Omental fat pad (tissue), 4 donors: ENCODE data around the gene CD86. TPM values are rescaled to one million over a fixed set of nuclear protein-coding genes. Genes with fewer than 3 reads are reported as not detected.

Source experiments
- ATAC-seq: fragments of 150-250 bp; one replicate; pipeline ENCODE4 v1.9.1; 2016; ENCODE audit warnings: mild to moderate bottlenecking, moderate library complexity; ENCODE audit not compliant: low FRiP score
- DNase-seq: peaks from one replicate; pipeline ENCODE4 v3.0.0-alpha.2; 2019; ENCODE audit warnings: low spot score
- total RNA-seq, 4 donors: library from RNA; depleted of rRNA; stranded (reverse); fragments of >200 nt; gene quantifications; one replicate each; pipeline ENCODE4 v1.1.0, GENCODE V29; 2016
- TF ChIP-seq, protein P1 (sequence below), 3 donors: fragments of 450-650 bp; IDR thresholded peaks; one replicate each; pipeline ENCODE4 v1.5.1; 2016 to 2017; ENCODE audit warnings: antibody characterized with exemption in 3 of 3, mild to moderate bottlenecking in 3 of 3, moderate library complexity in 2 of 3

Gene CD86
- total RNA-seq, 4 donors from 2014 or later = 10.7 to 21.6 (median 15.2) TPM

DNA sequence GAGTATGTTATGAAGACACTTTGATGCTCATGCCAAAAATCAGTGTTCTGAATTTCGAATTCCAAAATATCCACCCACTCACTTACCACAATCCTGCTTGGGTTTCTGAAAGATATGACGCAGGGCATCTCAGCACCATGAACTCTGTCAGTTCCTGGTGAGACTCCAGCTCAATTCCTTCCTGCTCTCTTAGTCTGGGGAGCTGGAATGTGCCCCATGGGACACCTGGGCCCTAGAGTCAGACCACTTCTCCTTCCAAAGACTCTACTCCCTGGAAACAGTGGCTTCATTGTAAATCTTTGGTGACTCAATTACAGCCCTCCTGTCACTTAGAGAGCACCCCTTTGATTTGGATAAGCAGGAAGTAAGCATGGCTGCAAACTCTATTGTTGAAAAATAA lies 50.5 kb downstream of the CD86 start:
- peak; percentile 32 for ATAC-seq
- TF ChIP-seq, protein P1, sequence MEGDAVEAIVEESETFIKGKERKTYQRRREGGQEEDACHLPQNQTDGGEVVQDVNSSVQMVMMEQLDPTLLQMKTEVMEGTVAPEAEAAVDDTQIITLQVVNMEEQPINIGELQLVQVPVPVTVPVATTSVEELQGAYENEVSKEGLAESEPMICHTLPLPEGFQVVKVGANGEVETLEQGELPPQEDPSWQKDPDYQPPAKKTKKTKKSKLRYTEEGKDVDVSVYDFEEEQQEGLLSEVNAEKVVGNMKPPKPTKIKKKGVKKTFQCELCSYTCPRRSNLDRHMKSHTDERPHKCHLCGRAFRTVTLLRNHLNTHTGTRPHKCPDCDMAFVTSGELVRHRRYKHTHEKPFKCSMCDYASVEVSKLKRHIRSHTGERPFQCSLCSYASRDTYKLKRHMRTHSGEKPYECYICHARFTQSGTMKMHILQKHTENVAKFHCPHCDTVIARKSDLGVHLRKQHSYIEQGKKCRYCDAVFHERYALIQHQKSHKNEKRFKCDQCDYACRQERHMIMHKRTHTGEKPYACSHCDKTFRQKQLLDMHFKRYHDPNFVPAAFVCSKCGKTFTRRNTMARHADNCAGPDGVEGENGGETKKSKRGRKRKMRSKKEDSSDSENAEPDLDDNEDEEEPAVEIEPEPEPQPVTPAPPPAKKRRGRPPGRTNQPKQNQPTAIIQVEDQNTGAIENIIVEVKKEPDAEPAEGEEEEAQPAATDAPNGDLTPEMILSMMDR (IDR thresholded peaks at IDR 0.05) = no peak
- DNase-seq = no peak

DNA sequence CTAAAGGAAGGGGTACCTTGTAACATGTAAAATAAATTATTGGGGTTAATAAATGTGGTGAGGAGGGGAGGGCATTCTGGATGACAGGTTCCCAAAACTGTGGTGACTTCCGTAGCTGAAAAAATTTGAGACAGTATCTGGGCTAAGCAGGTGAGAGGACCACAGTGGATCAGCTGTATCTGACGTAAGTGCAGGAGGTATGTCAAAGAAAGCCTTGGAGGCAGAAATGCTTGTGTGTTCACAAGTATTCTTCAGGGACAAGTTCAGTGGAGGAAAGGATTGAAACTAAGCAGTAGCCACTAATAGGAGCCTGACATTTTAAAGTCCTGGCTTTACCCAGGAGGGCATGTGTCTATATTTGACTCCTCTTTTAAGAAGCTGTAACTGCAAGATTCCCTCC lies 52.0 kb downstream of the CD86 start:
- TF ChIP-seq, protein P1 (IDR thresholded peaks at IDR 0.05) = no peak
- no peak for ATAC-seq

DNA sequence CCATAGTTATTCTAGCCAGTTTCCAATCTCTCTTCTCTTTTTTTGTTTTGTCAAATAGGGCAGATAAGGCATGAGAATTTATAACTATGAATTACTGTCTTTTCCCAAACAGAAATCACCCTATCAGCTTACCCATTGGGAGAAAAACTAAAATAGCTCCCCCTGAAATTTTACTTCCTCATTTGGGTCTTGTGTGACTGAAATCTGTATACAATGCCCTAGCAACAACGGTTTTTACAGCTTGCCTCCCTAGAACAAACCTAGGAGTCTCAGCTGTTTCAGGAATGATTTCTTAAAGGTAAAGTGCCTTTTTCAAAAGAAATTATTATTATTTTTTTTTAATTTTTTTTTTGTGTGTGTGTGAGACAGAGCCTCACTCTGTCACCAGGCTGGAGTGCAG lies 56.8 kb downstream of the CD86 start:
- ATAC-seq = no peak
- TF ChIP-seq, protein P1 (IDR thresholded peaks at IDR 0.05) = no peak
- DNase-seq = no peak

More for the DNA sequence above, 52.0 kb downstream of the CD86 start:
- no peak for DNase-seq

DNA sequence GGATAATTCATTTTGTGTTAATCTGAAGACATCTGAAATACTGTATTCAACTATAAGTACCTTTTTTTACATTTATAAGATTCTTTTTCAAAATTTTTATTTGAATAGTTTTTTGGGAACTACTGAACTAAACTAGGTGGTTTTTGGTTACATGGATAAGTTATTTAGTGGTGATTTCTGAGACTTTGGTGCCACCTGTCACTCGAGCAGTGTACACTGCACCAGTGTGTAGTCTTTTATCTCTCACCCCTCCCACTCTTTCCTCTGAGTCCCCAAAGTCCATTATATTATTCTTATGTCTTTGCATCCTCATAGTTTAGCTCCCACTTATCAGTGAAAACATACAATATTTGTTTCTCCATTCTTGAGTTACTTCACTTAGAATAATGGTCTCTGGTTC lies 57.6 kb downstream of the CD86 start:
- ATAC-seq (no peak), DNase-seq (no peak)
- TF ChIP-seq, protein P1 (IDR thresholded peaks at IDR 0.05) = no peak

DNA sequence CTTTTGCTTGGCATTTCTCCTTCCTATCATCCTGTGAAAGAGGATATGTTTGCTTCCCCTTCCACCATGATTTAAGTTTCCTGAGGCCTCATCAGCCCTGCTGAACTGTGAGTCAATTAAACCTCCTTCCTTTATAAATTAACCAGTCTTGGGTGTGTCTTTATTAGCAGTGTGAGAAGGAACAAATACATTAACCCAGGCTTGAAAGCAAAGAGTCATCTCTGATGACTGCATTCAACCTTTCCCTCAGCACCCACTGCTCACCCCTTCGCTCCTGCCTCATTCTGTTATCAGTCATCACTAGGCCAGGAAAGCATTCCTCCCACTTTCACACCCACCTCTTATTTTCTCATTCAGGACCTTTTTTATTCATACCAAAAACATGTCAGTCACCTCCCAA lies 68.7 kb downstream of the CD86 start:
- DNase-seq = no peak
- no peak for ATAC-seq
- TF ChIP-seq, protein P1 (IDR thresholded peaks at IDR 0.05) = no peak

DNA sequence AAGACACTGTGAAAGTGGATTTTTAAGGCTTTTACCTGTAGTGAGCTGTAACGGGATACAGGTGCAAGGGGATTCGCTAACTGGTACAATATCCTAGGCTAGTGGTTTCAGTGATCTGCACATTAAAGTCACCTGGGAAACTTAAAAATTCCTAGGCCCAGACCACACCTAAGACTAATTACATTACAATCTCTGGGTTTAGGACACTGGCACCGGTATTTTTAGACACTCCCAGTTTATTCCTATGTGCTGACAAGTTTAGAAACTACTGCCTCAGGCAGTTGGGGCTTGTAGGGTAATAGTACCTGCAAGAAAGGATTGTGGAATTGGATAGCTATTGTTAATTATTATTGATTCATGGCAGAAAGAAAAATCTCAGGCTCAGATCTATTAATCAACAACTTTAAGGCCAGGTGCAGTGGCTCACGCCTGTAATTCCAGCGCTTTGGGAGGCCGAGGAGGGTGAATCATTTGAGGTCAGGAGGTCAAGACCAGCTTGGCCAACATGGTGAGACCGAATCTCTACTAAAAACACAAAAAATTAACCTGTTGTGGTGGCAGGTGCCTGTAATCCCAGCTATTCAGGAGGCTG lies 77.9 kb downstream of the CD86 start:
- ATAC-seq (no peak), DNase-seq (no peak)
- TF ChIP-seq, protein P1 (IDR thresholded peaks at IDR 0.05) = no peak

DNA sequence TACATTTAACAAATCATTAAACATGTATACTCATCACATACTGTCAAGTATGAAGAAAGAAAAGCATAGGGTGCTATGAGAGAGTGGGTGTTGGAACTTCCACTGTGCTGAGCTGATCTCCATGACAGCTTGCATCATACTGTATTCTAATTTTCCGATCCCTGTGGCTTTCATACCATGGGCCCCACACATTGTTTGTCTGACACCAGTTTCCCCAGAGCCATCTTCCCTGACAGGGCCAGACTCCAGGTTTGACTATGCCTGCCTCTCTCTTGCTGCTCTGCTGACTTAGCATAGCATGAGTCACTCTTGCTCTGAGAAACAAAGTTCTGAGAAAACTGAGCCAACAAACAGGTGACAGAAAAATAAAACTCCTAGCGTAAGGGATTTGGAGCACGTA lies 91.3 kb downstream of the CD86 start:
- TF ChIP-seq, protein P1 (IDR thresholded peaks at IDR 0.05) = no peak
- ATAC-seq (no peak), DNase-seq (no peak)
